GM19023 (cell line): ENCODE data around the gene RAD54L.

ENCODE experiments used
- ATAC-seq: cut with Tn5 transposase; IDR thresholded peaks from one replicate; pipeline ENCODE4 v1.9.1; 2021; ENCODE audit warnings: mild to moderate bottlenecking, moderate library complexity; ENCODE audit not compliant: unreplicated experiment

The RAD54L gene

GRCh38 chr1:46284597-46285564 lies 37.3 kb downstream of the RAD54L start:
- ATAC-seq: no peak

GRCh38 chr1:46285730-46286477 lies 38.3 kb downstream of the RAD54L start:
- no peak for ATAC-seq

- ATAC-seq: no peak
Observed at GRCh38 chr1:46288485-46289133, 41.0 kb downstream of the RAD54L start.

- ATAC-seq: no peak
Observed at GRCh38 chr1:46289134-46289494, 41.6 kb downstream of the RAD54L start.

GRCh38 chr1:46289976-46290375 lies 42.4 kb downstream of the RAD54L start:
- ATAC-seq: no peak

GRCh38 chr1:46295306-46295705 lies 47.7 kb downstream of the RAD54L start:
- no peak for ATAC-seq

GRCh38 chr1:46298387-46298786 lies 50.8 kb downstream of the RAD54L start:
- ATAC-seq: no peak

- no peak for ATAC-seq
Observed at GRCh38 chr1:46300673-46301405, 53.3 kb downstream of the RAD54L start.

GRCh38 chr1:46301406-46301807 lies 53.8 kb downstream of the RAD54L start:
- no peak for ATAC-seq

GRCh38 chr1:46301808-46302640 lies 54.5 kb downstream of the RAD54L start:
- ATAC-seq: peak; percentile 21

GRCh38 chr1:46302641-46303037 lies 55.1 kb downstream of the RAD54L start:
- peak; percentile 17 for ATAC-seq

GRCh38 chr1:46303038-46303871 lies 55.7 kb downstream of the RAD54L start, which contains the start of the genes LRRC41 and UQCRH:
TSS of gene LRRC41 (minus strand) at chr1:46303616. CDS start at chr1:46303322, 294 bp downstream.
TSS of gene UQCRH (plus strand) at chr1:46303698. CDS start at chr1:46303767, 69 bp downstream.
- ATAC-seq: peak; percentile 76

GRCh38 chr1:46303872-46304326 lies 56.3 kb downstream of the RAD54L start:
- ATAC-seq: no peak

GRCh38 chr1:46306159-46306530 lies 58.6 kb downstream of the RAD54L start:
- no peak for ATAC-seq

GRCh38 chr1:46309401-46310159 lies 62.0 kb downstream of the RAD54L start:
- no peak for ATAC-seq

GRCh38 chr1:46310321-46310720 lies 62.8 kb downstream of the RAD54L start:
- no peak for ATAC-seq

- ATAC-seq: no peak
Observed at GRCh38 chr1:46315669-46316403, 68.3 kb downstream of the RAD54L start.
